RKO (cell line): ENCODE measurements around the gene TFF3.
A peak's percentile ranks its signal among the peaks of the same experiment; 100 is the strongest.

Experiments
- DNase-seq: peaks from one replicate; pipeline ENCODE4 v3.0.0-alpha.2; 2016; ENCODE audit warnings: low spot score

Gene TFF3

DNA sequence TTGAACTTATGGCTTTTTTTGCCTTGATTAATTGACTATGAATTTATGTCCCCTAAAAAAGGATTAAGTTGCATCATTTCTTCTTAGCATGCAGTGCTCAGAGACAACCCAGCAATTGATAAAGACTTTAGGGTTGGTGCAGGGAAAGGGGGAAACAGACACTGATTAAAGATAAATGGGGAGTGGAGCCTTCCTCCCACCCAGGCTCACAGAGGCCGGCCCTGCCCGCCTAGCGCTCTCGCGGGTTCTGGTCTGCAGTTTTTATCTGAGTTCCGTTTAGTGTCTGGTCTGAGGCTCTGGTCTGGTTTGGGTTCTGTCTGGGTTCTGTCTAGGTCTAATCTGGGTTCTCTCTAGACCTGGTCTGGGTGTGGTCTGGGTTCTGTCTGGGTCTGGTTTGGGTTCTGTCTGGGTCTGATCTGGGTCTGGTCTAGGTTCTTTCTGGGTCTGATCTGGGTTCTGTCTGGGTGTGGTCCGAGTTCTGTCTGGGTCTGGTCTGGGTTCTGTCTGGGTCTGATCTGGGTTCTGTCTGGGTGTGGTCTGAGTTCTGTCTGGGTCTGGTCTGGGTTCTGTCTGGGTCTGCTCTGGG is 48.1 kb downstream of the TFF3 start:
- no peak for DNase-seq

- no peak for DNase-seq
These were observed 49.9 kb downstream of the TFF3 start for GRCh38 chr21:42265231-42265812.

- DNase-seq = no peak
These were observed 50.7 kb downstream of the TFF3 start for GRCh38 chr21:42264245-42265195.

DNA sequence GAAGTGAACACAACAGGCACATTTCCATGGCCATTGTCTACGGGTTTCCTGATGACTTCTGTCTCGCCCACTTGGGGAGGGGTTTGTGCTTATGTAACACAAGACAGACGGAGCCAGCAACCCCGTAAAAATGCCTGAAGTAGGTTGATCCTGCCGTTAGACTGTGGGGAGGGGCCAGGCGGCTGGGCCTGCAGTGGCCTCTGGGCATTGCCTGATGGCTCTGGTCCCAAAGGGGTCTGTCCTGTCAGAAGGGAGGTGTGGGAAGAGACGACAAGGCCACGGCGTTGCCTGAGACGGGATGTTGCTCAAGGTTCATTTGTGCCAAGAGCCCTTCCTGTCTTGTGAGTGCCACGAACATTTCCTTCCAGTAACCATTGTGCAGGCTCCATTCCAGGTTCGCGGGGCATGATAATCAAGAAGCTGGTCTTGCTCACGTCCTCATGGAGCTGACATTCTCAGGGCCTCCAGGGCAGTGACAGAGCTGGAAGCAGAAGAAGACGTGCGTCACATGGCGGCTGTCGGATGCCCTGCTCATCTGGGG is 51.5 kb downstream of the TFF3 start:
- no peak for DNase-seq

GRCh38 chr21:42262831-42263231 is 52.4 kb downstream of the TFF3 start:
- DNase-seq = peak; percentile 32

GRCh38 chr21:42261829-42262200 is 53.4 kb downstream of the TFF3 start:
- no peak for DNase-seq
